Endodermal cell (in vitro differentiated cells): ENCODE measurements around the gene ABRAXAS1. TPM values are rescaled to one million over a fixed set of nuclear protein-coding genes. Genes with fewer than 3 reads are reported as not detected.

Experiments
- DNase-seq: peaks from one replicate; pipeline ENCODE4 v3.0.0-alpha.2; 2017
- H3K27ac ChIP-seq: 2 replicates; pipeline ENCODE4 v1.5.1; 2013; ENCODE audit warnings: mild to moderate bottlenecking, low read depth, low read length, moderate library complexity
- H3K27me3 ChIP-seq: 2 replicates; pipeline ENCODE4 v1.6.1; 2013; ENCODE audit warnings: mild to moderate bottlenecking, low read length, moderate library complexity; ENCODE audit not compliant: insufficient read depth, control insufficient read depth, poor library complexity, severe bottlenecking
- H3K36me3 ChIP-seq: 2 replicates; pipeline ENCODE4 v1.7.0; 2013; ENCODE audit warnings: mild to moderate bottlenecking, low read length, moderate library complexity; ENCODE audit not compliant: control insufficient read depth, insufficient read depth
- H3K4me1 ChIP-seq: one replicate; pipeline ENCODE4 v1.7.0; 2013; ENCODE audit warnings: low read length; ENCODE audit not compliant: control insufficient read depth, insufficient read depth
- H3K4me3 ChIP-seq: 2 replicates; pipeline ENCODE4 v1.5.1; 2013; ENCODE audit warnings: mild to moderate bottlenecking, low read length, moderate library complexity
- H3K9ac ChIP-seq: 2 replicates; pipeline ENCODE4 v1.6.1; 2013; ENCODE audit warnings: mild to moderate bottlenecking, low read length, moderate library complexity; ENCODE audit not compliant: poor library complexity, severe bottlenecking; ENCODE audit errors: extremely low read depth
- H3K9me3 ChIP-seq: 2 replicates; pipeline ENCODE4 v1.6.1; 2013; ENCODE audit warnings: mild to moderate bottlenecking, low read length, moderate library complexity; ENCODE audit not compliant: control insufficient read depth
- H3K27ac Mint-ChIP-seq: 2 replicates; pipeline ENCODE4 v1.8.0; 2020; ENCODE audit warnings: mixed read lengths
- H3K27me3 Mint-ChIP-seq: 2 replicates; pipeline ENCODE4 v1.8.0; 2021; ENCODE audit warnings: mild to moderate bottlenecking, mixed read lengths; ENCODE audit not compliant: insufficient read depth
- H3K36me3 Mint-ChIP-seq: 2 replicates; pipeline ENCODE4 v1.8.0; 2020; ENCODE audit warnings: low read depth, mixed read lengths
- H3K4me1 Mint-ChIP-seq: 2 replicates; pipeline ENCODE4 v1.8.0; 2020; ENCODE audit warnings: mixed read lengths
- H3K4me3 Mint-ChIP-seq: 2 replicates; pipeline ENCODE4 v1.8.0; 2020; ENCODE audit warnings: mild to moderate bottlenecking, moderate library complexity, mixed read lengths
- H3K9me3 Mint-ChIP-seq: 2 replicates; pipeline ENCODE4 v1.8.0; 2020; ENCODE audit warnings: mild to moderate bottlenecking, mixed read lengths
- CTCF ChIP-seq: fragments of 200-600 bp; sonication (generic); conservative IDR thresholded peaks from 2 replicates; pipeline ENCODE4 v1.5.0; 2021; ENCODE audit warnings: antibody characterized with exemption, mild to moderate bottlenecking
- WGBS, 2 experiments: methylation state at CpG; one replicate each; pipeline versions ENCODE4 v1.1.5 to v1.1.7; 2013; ENCODE audit warnings: missing lambda C conversion rate in 2 of 2, mixed read lengths in 1 of 2; ENCODE audit not compliant: insufficient coverage in 1 of 2, insufficient read length in 1 of 2; 5-methylcytosine and 5-hydroxymethylcytosine counted together
- total RNA-seq, 2 donors: library from RNA; stranded (reverse); fragmentation: NEBNext Ultra II Directional in 1 of 2; extraction: Animal tissue kit (Norgen Biotek cat#: 25700) in 1 of 2; gene quantifications; 2 replicates in 1 of 2; 3 replicates in 1 of 2; pipeline ENCODE4 v1.2.1, GENCODE V29; 2021

The ABRAXAS1 gene
- total RNA-seq, 2 donors from 2014 or later: 26.0 to 26.6 TPM

GRCh38 chr4:83489711-83490326 lies 4.9 kb upstream of the ABRAXAS1 start:
- Histone ChIP-seq H3K27me3 (no peaks in the 10 kb centered on the region), H3K9me3 (no peaks in the 10 kb centered on the region), H3K4me1 (no peaks in the 10 kb centered on the region), H3K9ac (no peak overlapping the region), H3K4me3 (no peak overlapping the region), H3K27ac (no peak overlapping the region), H3K36me3 (no peaks in the 10 kb centered on the region)
- DNase-seq: peak; percentile 53
- H3K4me1 Mint-ChIP-seq: peaks cover 4% of the 10 kb centered on the region
- H3K27ac Mint-ChIP-seq: no peak overlapping the region
- WGBS, 2 experiments: 54 to 57% methylated on average over 1 of the region's 1 CpG
- H3K27me3 Mint-ChIP-seq: no peaks in the 10 kb centered on the region
- no peaks in the 10 kb centered on the region for H3K9me3 Mint-ChIP-seq
- no peak overlapping the region for H3K4me3 Mint-ChIP-seq
- no peaks in the 10 kb centered on the region for H3K36me3 Mint-ChIP-seq
- peak; percentile 53 for TF ChIP-seq CTCF

- Mint-ChIP-seq H3K27me3 (peaks cover 13% of the 10 kb centered on the region), H3K27ac (no peak overlapping the region), H3K9me3 (no peaks in the 10 kb centered on the region), H3K36me3 (no peaks in the 10 kb centered on the region), H3K4me3 (no peak overlapping the region), H3K4me1 (peaks cover 11% of the 10 kb centered on the region)
- Histone ChIP-seq H3K27ac (no peak overlapping the region), H3K9me3 (no peaks in the 10 kb centered on the region), H3K36me3 (no peaks in the 10 kb centered on the region), H3K4me3 (no peak overlapping the region), H3K9ac (no peak overlapping the region), H3K4me1 (no peaks in the 10 kb centered on the region), H3K27me3 (no peaks in the 10 kb centered on the region)
- WGBS, 2 experiments: 89 to 100% methylated on average over 2 to 3 of the region's 3 CpGs
- no peak for TF ChIP-seq CTCF
- DNase-seq: no peak
Observed at GRCh38 chr4:83486457-83487129, 1.7 kb upstream of the ABRAXAS1 start.

- H3K4me3 Mint-ChIP-seq: no peak overlapping the region
- no peaks in the 10 kb centered on the region for H3K9me3 Mint-ChIP-seq
- H3K36me3 Mint-ChIP-seq: peaks cover 19% of the 10 kb centered on the region
- Histone ChIP-seq H3K4me3 (no peak overlapping the region), H3K9ac (no peak overlapping the region), H3K36me3 (peaks cover 63% of the 10 kb centered on the region), H3K27me3 (no peaks in the 10 kb centered on the region), H3K9me3 (no peaks in the 10 kb centered on the region), H3K27ac (no peak overlapping the region), H3K4me1 (no peaks in the 10 kb centered on the region)
- no peak for DNase-seq
- TF ChIP-seq CTCF: no peak
- no peaks in the 10 kb centered on the region for H3K27me3 Mint-ChIP-seq
- peaks cover 11% of the 10 kb centered on the region for H3K4me1 Mint-ChIP-seq
- H3K27ac Mint-ChIP-seq: peak overlapping the region; percentile 55
- 67 to 90% methylated on average over 1 to 2 of the region's 2 CpGs for WGBS, 2 experiments
Observed at GRCh38 chr4:83473966-83474365, 10.9 kb downstream of the ABRAXAS1 start.
